ENCODE results near the gene ABCA2.

GRCh38 chr9:136977649-136978072 lies 50.4 kb downstream of the ABCA2 start:
- TF ChIP-seq CTCF (IDR thresholded peaks at IDR 0.05): no peak
- TF ChIP-seq POLR2A (IDR thresholded peaks at IDR 0.05): no peak
